ENCODE measurements around the gene ZMIZ1.

ZMIZ1 gene

DNA sequence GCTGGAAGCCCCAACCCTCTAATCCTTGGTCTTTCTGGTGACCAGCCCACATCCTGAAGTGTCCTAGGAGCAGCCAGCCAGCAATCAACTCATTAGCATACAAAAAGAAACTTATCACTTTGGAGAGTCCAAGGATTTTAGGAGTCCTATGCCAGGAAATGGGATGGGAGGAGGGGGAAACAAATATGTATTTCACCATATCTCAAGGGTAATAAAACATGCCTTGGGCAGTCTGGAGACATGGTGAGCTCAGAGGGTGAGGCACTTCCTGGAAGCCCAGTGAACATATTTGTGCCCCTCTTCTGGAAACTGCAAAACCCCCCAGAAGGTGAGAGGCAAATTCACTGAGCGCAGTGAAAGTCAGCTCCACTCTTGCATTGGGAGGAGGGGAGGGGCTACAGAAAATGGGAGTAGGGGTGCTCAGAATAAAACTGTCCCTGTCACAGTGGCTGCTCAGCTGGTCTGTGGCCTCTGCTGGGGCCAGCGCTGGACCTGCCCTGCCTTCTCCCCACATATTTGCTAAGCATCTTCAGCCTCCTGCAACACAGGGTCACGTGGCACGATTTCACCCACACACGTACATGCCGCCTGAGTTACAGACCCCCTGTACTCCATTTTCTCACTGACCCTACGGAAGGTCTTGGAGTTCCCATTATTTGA, 17.7 kb upstream of the ZMIZ1 start:
- Mint-ChIP-seq H3K27ac (ENCODE audit: low read depth) (no peak overlapping the region), H3K36me3 (ENCODE audit: insufficient read depth) (peaks cover 3% of the 10 kb centered on the region), H3K4me1 (peaks cover 20% of the 10 kb centered on the region), H3K4me3 (no peak overlapping the region), H3K9me3 (no peaks in the 10 kb centered on the region), H3K27me3 (no peaks in the 10 kb centered on the region)
- ATAC-seq (replicated peaks; ENCODE audit: extremely low read depth, poor library complexity, severe bottlenecking) (no peak), DNase-seq (ENCODE audit: low spot score in 2 of 2) (no peak)

DNA sequence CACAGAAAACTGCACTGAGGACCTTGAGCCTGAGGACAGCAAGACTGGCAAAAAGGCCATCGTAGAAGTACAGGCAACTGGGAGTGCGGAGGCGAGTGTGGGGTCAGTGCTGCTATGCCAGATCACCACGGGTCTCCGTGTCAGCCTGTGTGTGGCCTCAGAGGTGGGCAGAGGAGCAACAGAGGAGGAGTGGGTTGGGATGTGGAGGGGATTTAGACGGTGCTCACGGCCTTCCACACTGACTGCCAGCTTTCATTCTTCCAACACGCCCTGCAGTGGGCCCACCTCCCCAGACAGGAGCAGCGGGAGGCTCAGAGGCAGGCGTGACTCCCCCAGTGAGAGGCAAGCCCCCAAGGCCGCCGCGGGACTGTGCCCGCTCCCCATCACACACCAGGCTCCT, 17.0 kb upstream of the ZMIZ1 start:
- peaks cover 3% of the 10 kb centered on the region for H3K36me3 Mint-ChIP-seq (ENCODE audit: insufficient read depth)
- ATAC-seq (replicated peaks; ENCODE audit: extremely low read depth, poor library complexity, severe bottlenecking) (no peak), DNase-seq (ENCODE audit: low spot score in 2 of 2) (no peak)
- no peak overlapping the region for H3K27ac Mint-ChIP-seq (ENCODE audit: low read depth)
- H3K9me3 Mint-ChIP-seq = no peaks in the 10 kb centered on the region
- no peaks in the 10 kb centered on the region for H3K27me3 Mint-ChIP-seq
- H3K4me3 Mint-ChIP-seq = no peak overlapping the region
- peaks cover 20% of the 10 kb centered on the region for H3K4me1 Mint-ChIP-seq

DNA sequence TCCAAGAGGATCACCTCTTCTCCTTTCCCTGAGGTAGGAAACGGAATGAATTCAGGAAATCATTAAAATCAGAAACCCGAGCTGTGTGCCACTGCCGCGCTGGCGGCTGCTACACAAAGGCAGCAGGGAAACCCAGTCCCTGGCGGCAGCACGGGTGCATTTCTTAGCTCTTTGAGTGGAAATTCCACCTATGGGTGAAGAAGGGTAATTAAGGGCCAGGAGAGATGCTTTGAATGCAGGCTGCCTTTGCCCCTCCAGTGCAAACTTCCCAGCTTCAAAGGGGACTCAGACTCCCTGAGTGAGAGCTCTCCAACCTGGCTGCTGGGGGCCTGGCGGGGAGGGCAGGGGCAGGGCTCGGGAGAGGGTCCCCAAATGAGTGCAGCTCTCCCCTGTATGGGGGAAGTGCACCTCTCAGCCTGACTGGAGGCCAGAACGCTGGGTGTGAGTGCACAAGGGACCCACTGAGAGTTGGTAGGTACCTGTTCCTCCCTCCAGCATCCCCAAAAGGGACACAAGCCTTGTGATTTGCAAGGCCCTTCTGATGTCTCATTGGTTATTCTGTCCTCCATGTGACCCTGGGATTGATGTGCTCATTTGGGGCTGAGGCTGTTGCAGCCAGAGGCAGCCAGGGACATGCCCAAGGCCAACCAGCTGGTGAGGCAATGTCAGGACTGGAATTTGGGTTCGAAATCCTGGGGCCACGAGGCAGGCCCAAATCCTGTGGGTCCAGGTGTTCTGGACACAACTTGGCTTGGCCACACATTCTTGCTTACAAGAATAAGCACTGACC, 16.3 kb upstream of the ZMIZ1 start:
- DNase-seq (ENCODE audit: low spot score in 2 of 2) (no peak), ATAC-seq (replicated peaks; ENCODE audit: extremely low read depth, poor library complexity, severe bottlenecking) (no peak)
- Mint-ChIP-seq H3K4me3 (no peak overlapping the region), H3K36me3 (ENCODE audit: insufficient read depth) (peaks cover 3% of the 10 kb centered on the region), H3K27ac (ENCODE audit: low read depth) (no peak overlapping the region), H3K4me1 (peaks cover 16% of the 10 kb centered on the region), H3K9me3 (no peaks in the 10 kb centered on the region), H3K27me3 (no peaks in the 10 kb centered on the region)

DNA sequence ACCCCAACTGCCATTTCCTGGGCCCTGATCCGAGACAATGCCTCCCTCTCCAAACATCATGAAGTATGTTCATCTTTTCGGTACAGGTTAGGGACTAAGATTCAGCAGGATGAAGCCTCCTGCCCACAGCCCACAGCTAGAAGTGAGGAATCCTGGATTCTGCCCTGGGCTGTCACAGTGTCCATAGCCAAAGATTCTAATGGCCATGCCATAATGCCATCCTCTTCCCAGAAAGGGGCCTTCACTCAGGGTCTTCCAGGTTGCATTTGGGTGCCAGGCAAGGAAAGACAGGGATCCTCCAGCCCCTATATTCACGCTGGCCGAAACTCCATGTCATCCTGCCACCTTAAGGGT, 15.7 kb upstream of the ZMIZ1 start:
- Mint-ChIP-seq H3K27me3 (no peaks in the 10 kb centered on the region), H3K9me3 (no peaks in the 10 kb centered on the region), H3K4me1 (peaks cover 11% of the 10 kb centered on the region), H3K36me3 (ENCODE audit: insufficient read depth) (peaks cover 3% of the 10 kb centered on the region), H3K4me3 (no peak overlapping the region), H3K27ac (ENCODE audit: low read depth) (no peak overlapping the region)
- DNase-seq (ENCODE audit: low spot score in 2 of 2) (no peak), ATAC-seq (replicated peaks; ENCODE audit: extremely low read depth, poor library complexity, severe bottlenecking) (no peak)

DNA sequence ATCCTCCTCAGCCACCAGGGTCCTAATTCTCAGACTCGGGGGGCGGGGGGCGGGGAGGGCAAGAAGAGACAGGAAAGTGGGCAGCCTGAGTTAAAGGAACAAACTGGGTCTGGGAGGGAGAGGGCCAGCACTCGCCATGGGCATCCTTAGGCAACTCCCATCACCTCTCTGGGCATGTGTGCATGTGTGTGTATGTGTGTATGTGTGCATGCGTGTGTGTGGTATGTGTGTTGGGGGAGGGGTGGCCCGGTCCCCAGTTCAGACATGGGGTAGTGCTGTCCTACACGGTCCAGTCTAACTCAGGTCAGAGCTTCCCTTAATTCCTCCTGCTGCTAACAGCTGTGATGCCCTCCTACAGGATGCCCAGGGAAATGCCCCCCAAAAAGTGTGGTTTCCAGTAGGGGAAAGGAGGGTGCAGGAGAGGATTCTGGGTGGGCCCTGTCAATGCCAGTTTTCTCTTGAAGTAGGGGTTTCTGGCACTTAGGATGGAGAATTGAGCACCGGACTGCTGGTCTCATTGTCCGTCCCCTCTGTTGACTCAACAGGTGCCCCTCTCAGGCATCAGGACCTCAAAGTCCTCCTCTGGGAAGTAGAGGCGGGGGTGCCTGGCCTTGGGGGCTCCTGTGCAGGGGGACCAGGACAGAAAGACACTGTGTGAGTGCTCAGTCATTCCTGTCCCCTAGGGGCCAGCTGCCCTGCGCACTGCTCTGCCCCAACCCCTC, 15.1 kb upstream of the ZMIZ1 start:
- DNase-seq (ENCODE audit: low spot score in 2 of 2) (no peak), ATAC-seq (replicated peaks; ENCODE audit: extremely low read depth, poor library complexity, severe bottlenecking) (no peak)
- no peaks in the 10 kb centered on the region for H3K27me3 Mint-ChIP-seq
- no peak overlapping the region for H3K27ac Mint-ChIP-seq (ENCODE audit: low read depth)
- H3K9me3 Mint-ChIP-seq = no peaks in the 10 kb centered on the region
- H3K4me3 Mint-ChIP-seq = no peak overlapping the region
- H3K36me3 Mint-ChIP-seq (ENCODE audit: insufficient read depth) = peaks cover 3% of the 10 kb centered on the region
- H3K4me1 Mint-ChIP-seq = peaks cover 6% of the 10 kb centered on the region

DNA sequence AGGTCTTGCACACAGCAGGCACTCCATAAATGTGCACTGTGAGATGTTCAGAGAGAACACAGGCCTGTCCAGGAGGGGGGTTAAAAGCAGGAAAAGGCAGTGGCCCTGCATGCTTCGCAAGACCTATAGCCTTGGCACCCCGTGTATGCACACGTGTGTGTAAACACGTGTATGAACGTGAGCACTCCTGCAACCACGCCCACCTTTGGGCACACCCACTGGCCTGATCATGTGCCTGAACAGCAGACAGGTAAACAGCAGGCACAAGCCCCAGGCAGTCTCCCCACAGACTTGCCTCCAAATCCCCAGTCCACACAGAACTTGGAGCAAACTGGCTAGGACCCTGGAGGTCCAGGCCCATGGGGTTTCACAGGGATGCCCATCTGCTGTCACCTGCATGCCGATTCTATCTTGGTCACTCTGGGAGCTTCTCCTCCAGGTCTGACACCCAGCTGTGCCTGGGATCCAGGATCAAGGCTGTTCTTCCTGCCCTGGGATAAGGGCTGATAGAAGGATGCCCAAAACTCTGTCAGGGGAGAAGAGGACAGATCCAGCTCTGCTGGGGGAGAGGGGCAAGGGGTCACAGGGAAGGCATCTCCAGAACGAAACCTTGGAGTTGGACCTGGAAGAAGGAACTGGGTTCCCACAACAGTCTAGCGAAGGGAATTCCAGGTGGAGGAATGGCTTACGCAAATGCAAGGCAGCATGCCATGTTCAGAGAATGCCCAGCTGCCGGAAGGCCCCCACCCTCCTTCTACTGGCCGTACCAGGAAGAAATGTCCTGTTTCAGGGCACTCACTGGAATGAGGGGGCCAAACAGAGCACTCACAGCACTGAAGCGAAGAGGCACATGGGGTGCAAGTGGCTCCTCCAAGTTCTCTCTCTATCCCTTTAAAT, 14.3 kb upstream of the ZMIZ1 start:
- DNase-seq (ENCODE audit: low spot score in 2 of 2) = no peak
- Mint-ChIP-seq H3K36me3 (ENCODE audit: insufficient read depth) (no peaks in the 10 kb centered on the region), H3K4me1 (no peaks in the 10 kb centered on the region), H3K9me3 (no peaks in the 10 kb centered on the region), H3K27ac (ENCODE audit: low read depth) (no peak overlapping the region), H3K27me3 (no peaks in the 10 kb centered on the region), H3K4me3 (no peak overlapping the region)
- no peak for ATAC-seq (replicated peaks; ENCODE audit: extremely low read depth, poor library complexity, severe bottlenecking)

DNA sequence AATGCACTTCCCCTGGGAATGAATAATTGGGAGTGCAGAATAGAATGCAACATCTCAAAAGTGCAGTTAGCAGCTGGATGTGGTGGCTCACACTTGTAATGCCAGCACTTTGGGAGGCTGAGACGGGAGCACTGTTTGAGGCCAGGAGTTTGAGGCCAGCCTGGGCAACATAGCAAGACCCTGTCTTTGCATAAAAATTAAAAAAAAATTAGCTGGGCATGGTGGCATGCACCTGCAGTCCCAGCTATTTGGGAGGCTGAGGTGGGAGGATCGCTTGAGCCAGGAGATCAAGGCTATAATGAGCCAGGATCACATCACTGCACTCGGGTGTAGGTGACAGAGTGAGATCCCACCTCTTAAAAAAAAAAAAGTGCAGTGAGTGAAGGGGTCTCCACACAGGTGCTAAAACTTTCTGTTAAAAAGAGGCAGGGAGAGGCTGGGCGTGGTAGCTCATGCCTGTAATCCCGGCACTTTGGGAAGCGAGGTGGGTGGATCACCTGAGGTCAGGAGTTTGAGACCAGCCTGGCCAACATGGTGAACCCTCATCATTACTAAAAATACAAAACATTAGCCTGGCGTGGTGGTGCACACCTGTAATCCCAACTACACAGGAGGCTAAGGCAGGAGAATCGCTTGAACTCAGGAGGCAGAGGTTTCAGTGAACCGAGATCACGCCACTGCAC, 13.5 kb upstream of the ZMIZ1 start:
- Mint-ChIP-seq H3K4me3 (no peak overlapping the region), H3K27me3 (no peaks in the 10 kb centered on the region), H3K36me3 (ENCODE audit: insufficient read depth) (no peaks in the 10 kb centered on the region), H3K9me3 (no peaks in the 10 kb centered on the region), H3K4me1 (no peaks in the 10 kb centered on the region), H3K27ac (ENCODE audit: low read depth) (no peak overlapping the region)
- DNase-seq (ENCODE audit: low spot score in 2 of 2) = no peak
- ATAC-seq (replicated peaks; ENCODE audit: extremely low read depth, poor library complexity, severe bottlenecking) = no peak

DNA sequence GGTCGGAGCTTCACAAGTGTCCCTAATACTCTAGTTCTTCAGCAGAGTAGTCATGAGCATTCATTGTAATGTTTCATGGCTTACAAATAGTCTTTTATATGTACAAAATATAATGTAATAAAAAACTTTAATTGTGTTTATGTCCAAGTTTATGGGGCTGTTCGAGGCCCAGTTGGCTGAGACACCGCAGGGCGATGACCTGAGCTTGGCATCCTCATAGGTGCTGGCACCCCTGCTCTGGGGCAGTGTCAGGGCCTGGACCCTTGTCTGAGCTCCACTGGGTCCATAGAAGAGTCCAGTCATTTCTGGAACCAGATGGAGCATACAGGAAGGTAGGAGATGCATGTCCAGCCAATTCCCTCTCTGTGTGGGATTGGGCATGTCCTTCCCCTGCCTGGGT, 12.9 kb upstream of the ZMIZ1 start:
- Mint-ChIP-seq H3K27me3 (peaks cover under 1% of the 10 kb centered on the region), H3K9me3 (no peaks in the 10 kb centered on the region), H3K4me3 (no peak overlapping the region), H3K36me3 (ENCODE audit: insufficient read depth) (no peaks in the 10 kb centered on the region), H3K4me1 (no peaks in the 10 kb centered on the region), H3K27ac (ENCODE audit: low read depth) (no peak overlapping the region)
- no peak for DNase-seq (ENCODE audit: low spot score in 2 of 2)
- no peak for ATAC-seq (replicated peaks; ENCODE audit: extremely low read depth, poor library complexity, severe bottlenecking)

DNA sequence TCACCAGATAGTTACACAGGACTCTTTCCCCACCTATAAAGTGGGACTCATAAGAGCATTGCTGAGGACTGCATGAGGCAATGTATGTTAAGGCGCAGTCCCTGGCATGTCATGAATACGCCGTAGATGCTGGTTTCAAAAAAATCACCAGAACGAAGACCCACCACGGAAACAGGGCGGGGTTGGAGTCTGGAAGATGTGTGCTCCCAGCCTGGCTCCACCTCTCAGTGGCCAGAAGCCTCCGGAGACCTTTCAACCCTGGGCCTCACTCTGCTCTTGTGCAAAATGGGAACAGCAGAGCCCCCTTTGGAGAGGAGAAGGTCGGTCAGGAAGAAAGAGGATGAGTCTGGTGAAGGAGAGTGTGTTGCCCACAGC, 12.4 kb upstream of the ZMIZ1 start:
- DNase-seq (ENCODE audit: low spot score in 2 of 2) = no peak
- no peaks in the 10 kb centered on the region for H3K4me1 Mint-ChIP-seq
- no peak overlapping the region for H3K27ac Mint-ChIP-seq (ENCODE audit: low read depth)
- ATAC-seq (replicated peaks; ENCODE audit: extremely low read depth, poor library complexity, severe bottlenecking) = no peak
- no peaks in the 10 kb centered on the region for H3K9me3 Mint-ChIP-seq
- H3K27me3 Mint-ChIP-seq = peaks cover 5% of the 10 kb centered on the region
- H3K36me3 Mint-ChIP-seq (ENCODE audit: insufficient read depth) = no peaks in the 10 kb centered on the region
- H3K4me3 Mint-ChIP-seq = no peak overlapping the region

DNA sequence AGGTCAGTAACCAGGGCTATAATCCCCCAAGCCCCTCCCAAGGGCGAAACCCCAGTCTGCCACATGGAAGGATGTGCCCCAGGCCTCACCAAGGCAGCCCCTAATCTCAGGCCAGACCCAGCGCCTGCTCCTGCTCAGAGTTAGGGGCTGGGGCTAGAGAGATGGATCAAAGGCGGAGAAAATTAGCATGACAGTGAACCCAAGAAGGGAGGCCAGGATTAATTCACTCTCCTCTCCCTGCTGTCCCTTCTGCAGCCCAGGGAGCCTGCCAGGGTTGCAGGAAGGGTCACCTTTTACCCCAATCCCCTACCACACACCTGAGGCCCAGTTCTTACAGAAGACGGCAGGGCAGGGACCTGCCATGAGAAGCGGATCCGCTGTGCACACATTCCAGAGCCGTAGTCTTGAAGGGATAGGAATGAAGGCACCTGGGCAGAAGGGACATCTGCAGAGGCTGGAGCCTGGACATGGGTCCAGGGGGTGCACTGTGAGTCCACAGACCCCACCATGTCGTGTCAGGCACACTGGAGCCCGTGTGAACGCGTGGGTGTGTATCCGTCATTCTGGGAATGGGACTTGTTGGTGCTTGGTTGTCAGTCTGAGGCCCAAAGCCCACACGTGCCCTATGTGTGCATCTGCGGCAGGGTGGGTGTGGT, 11.9 kb upstream of the ZMIZ1 start:
- Mint-ChIP-seq H3K27me3 (peaks cover 9% of the 10 kb centered on the region), H3K36me3 (ENCODE audit: insufficient read depth) (no peaks in the 10 kb centered on the region), H3K9me3 (no peaks in the 10 kb centered on the region), H3K4me3 (no peak overlapping the region), H3K27ac (ENCODE audit: low read depth) (no peak overlapping the region), H3K4me1 (no peaks in the 10 kb centered on the region)
- ATAC-seq (replicated peaks; ENCODE audit: extremely low read depth, poor library complexity, severe bottlenecking) (no peak), DNase-seq (ENCODE audit: low spot score in 2 of 2) (no peak)

DNA sequence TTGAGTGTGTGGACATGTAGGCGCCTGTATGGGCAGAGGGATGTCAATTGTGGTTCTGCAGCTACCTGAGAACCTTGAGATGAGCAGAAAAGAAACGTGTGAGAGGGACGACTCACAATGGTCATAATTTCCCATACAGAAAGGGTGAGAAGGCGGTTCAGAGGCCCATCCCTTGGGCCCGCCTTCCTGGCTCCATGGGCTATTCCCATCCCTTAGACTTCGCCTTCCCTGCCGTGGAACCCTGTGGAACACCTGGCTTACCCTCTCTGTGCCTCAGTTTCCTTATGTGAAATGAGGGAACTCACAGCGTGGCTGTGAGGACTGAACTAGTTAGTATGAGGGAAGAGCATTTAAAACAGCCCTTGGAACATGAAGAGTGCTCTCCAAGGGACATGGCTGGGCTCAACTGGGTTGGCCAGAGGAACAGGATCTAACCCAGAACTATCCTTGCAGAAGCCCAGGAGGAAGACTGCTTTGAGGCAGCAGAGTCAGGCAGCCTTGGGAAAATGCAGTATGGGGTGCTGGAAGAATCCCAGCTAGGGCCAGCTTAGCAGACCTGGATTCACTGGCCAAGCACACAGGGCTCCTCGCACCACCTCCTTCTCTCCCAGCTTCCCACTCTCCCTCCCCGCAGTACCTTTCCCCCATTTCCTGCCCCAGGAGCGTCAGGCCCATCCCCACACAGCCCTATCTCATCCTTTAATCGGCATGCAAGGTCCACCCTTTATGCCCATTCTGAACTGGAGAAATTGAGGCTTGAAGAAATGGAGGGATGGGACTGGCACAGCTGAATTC, 11.1 kb upstream of the ZMIZ1 start:
- ATAC-seq (replicated peaks; ENCODE audit: extremely low read depth, poor library complexity, severe bottlenecking) = no peak
- no peak overlapping the region for H3K27ac Mint-ChIP-seq (ENCODE audit: low read depth)

More for the DNA sequence above, 11.1 kb upstream of the ZMIZ1 start:
- no peak overlapping the region for H3K4me3 Mint-ChIP-seq
- H3K36me3 Mint-ChIP-seq (ENCODE audit: insufficient read depth) = no peaks in the 10 kb centered on the region
- no peaks in the 10 kb centered on the region for H3K4me1 Mint-ChIP-seq
- H3K27me3 Mint-ChIP-seq = peaks cover 9% of the 10 kb centered on the region
- no peaks in the 10 kb centered on the region for H3K9me3 Mint-ChIP-seq
- no peak for DNase-seq (ENCODE audit: low spot score in 2 of 2)
